Mesenchymal stem cell (in vitro differentiated cells and primary cell): ENCODE results near the gene TMEM190.

ENCODE experiments used
- DNase-seq: peaks from one replicate; pipeline ENCODE4 v3.0.0-alpha.2; 2013
- H2AFZ ChIP-seq: one replicate; pipeline ENCODE4 v1.6.1; 2013; ENCODE audit warnings: low read depth, mild to moderate bottlenecking, control low read depth, inconsistent platforms, low read length, moderate library complexity
- H2AK5ac ChIP-seq: 2 replicates; pipeline ENCODE4 v1.6.1; 2013; ENCODE audit warnings: low read length, moderate library complexity, mild to moderate bottlenecking, inconsistent platforms; ENCODE audit not compliant: severe bottlenecking
- H2BK120ac ChIP-seq: one replicate; pipeline ENCODE4 v1.6.1; 2013; ENCODE audit warnings: low read depth, mild to moderate bottlenecking, inconsistent platforms, low read length, moderate library complexity
- H2BK12ac ChIP-seq, 2 experiments: one replicate each; pipeline ENCODE4 v1.6.1; 2013; ENCODE audit warnings: inconsistent platforms in 2 of 2, low read length in 2 of 2, mild to moderate bottlenecking in 2 of 2, moderate library complexity in 2 of 2, control low read depth in 1 of 2
- H2BK15ac ChIP-seq: one replicate; pipeline ENCODE4 v1.6.1; 2013; ENCODE audit warnings: mild to moderate bottlenecking, low read depth, inconsistent platforms; ENCODE audit not compliant: poor library complexity, severe bottlenecking
- H2BK5ac ChIP-seq: 2 replicates; pipeline ENCODE4 v1.6.1; 2013; ENCODE audit warnings: low read depth, mild to moderate bottlenecking, low read length, control low read depth, inconsistent platforms; ENCODE audit not compliant: poor library complexity, severe bottlenecking
- H3K14ac ChIP-seq, 2 experiments: one replicate each; pipeline ENCODE4 v1.6.1; 2013; ENCODE audit warnings: inconsistent platforms in 2 of 2, low read length in 2 of 2, control low read depth in 1 of 2, mild to moderate bottlenecking in 1 of 2, moderate library complexity in 1 of 2
- H3K18ac ChIP-seq, 2 experiments: one replicate each; pipeline ENCODE4 v1.6.1; 2013; ENCODE audit warnings: inconsistent platforms in 2 of 2, low read length in 2 of 2, control low read depth in 1 of 2, low read depth in 1 of 2, mild to moderate bottlenecking in 1 of 2
- H3K23ac ChIP-seq, 2 experiments: one replicate each; pipeline ENCODE4 v1.6.1; 2013; ENCODE audit warnings: inconsistent platforms in 2 of 2, low read length in 2 of 2, mild to moderate bottlenecking in 2 of 2, moderate library complexity in 2 of 2, control low read depth in 1 of 2
- H3K27ac ChIP-seq: 2 replicates; pipeline ENCODE4 v1.5.1; 2013; ENCODE audit warnings: mild to moderate bottlenecking, moderate library complexity, low read length, control low read depth, inconsistent platforms; ENCODE audit not compliant: poor library complexity, severe bottlenecking
- H3K27me3 ChIP-seq, 2 experiments: 2 replicates each; pipeline versions ENCODE4 v1.6.1 to v1.7.0; 2013; ENCODE audit warnings: low read length in 2 of 2, mild to moderate bottlenecking in 2 of 2, moderate library complexity in 2 of 2, control low read depth in 1 of 2, inconsistent platforms in 1 of 2; ENCODE audit not compliant: control insufficient read depth in 1 of 2, insufficient read depth in 1 of 2
- H3K36me3 ChIP-seq, 2 experiments: 2 replicates each; pipeline versions ENCODE4 v1.6.1 to v1.7.0; 2013; ENCODE audit warnings: low read length in 2 of 2, control low read depth in 1 of 2, inconsistent platforms in 1 of 2, low read depth in 1 of 2, mild to moderate bottlenecking in 1 of 2; ENCODE audit not compliant: insufficient read depth in 2 of 2, control insufficient read depth in 1 of 2
- H3K4ac ChIP-seq, 2 experiments: one replicate each; pipeline ENCODE4 v1.6.1; 2013; ENCODE audit warnings: inconsistent platforms in 2 of 2, low read length in 2 of 2, mild to moderate bottlenecking in 2 of 2, moderate library complexity in 2 of 2, control low read depth in 1 of 2, low read depth in 1 of 2
- H3K4me1 ChIP-seq: 2 replicates; pipeline ENCODE4 v1.6.1; 2013; ENCODE audit warnings: low read depth, low read length, control low read depth; ENCODE audit not compliant: control insufficient read depth, insufficient read depth
- H3K4me2 ChIP-seq: 2 replicates; pipeline ENCODE4 v1.6.1; 2013; ENCODE audit warnings: low read length, mild to moderate bottlenecking, inconsistent platforms; ENCODE audit not compliant: poor library complexity, severe bottlenecking
- H3K4me3 ChIP-seq, 2 experiments: 2 replicates each; pipeline versions ENCODE4 v1.5.1 to v1.7.0; 2013; ENCODE audit warnings: low read length in 2 of 2, mild to moderate bottlenecking in 2 of 2, control low read depth in 1 of 2, low read depth in 1 of 2; ENCODE audit not compliant: insufficient read depth in 1 of 2
- H3K79me1 ChIP-seq: replicated peaks from 2 replicates; pipeline ENCODE4 v1.6.1; 2013; ENCODE audit warnings: mild to moderate bottlenecking, control low read depth, low read length, inconsistent platforms; ENCODE audit not compliant: poor library complexity, severe bottlenecking
- H3K9ac ChIP-seq: 2 replicates; pipeline ENCODE4 v1.7.0; 2013; ENCODE audit warnings: mild to moderate bottlenecking, low read length, moderate library complexity
- H3K9me3 ChIP-seq: 2 replicates; pipeline ENCODE4 v1.7.0; 2013; ENCODE audit warnings: mild to moderate bottlenecking, low read length; ENCODE audit not compliant: control insufficient read depth
- H4K8ac ChIP-seq: one replicate; pipeline ENCODE4 v1.6.1; 2013; ENCODE audit warnings: inconsistent platforms, mild to moderate bottlenecking, low read length, moderate library complexity
- H4K91ac ChIP-seq: one replicate; pipeline ENCODE4 v1.6.1; 2013; ENCODE audit warnings: mild to moderate bottlenecking, low read length, inconsistent platforms
- WGBS: methylation state at CpG from one replicate; pipeline ENCODE4 v1.1.7; 2013; ENCODE audit warnings: mixed read lengths; 5-methylcytosine and 5-hydroxymethylcytosine counted together

Gene TMEM190

DNA sequence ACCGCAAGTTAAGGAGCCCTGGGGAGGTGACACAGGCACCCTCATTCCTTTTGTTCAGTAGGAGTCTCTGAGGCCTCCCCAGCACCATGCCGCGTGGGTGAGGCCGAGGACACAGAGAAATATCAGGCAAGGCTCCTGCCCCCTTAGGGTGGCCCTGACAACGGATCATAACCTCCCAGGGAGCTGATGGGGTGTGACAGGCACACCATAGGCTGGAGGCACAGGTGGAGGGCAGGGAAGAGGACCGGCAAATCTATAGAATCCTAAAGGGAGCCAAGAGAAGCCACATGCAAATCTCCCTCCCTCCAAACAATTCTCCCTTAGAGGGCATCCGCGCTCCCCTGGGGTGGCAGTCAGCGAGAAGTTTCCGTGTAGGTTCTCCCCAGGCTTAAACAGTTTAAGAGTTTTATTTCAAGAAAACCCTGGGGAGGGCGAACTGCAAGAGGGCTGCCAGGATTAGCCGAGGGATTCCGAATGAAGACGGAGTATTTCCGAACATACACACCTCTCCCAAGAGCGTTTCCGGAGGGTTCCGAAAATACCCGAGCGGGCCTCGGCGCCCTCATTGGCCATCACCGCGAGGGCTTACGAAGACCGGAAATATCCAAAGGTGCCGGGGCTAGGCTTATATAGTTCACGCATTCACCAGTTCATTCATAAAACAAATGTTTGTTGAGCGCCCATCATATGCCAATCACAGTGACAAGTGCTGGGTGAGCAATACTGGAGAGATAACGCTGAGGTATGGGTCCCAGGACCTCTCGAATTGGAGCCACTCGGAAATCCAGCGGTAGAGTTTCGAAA lies 8.5 kb downstream of the TMEM190 start:
- Histone ChIP-seq H3K27ac (peak overlapping the region; percentile 97), H2AK5ac (peak overlapping the region; percentile 43), H3K14ac (peak overlapping the region in 1 of 2 experiments; percentile 44), H2BK120ac (no peak overlapping the region), H3K4ac (peak overlapping the region; percentile 27 to 89), H2BK12ac (no peak overlapping the region), H4K91ac (peak overlapping the region; percentile 5), H2BK5ac (no peak overlapping the region), H3K23ac (peak overlapping the region in 1 of 2 experiments; percentile 23), H3K9ac (peak overlapping the region; percentile 98), H4K8ac (peak overlapping the region; percentile 95), H3K4me1 (peaks cover 47% of the 10 kb centered on the region), H3K4me3 (peak overlapping the region; percentile 37 to 98), H3K4me2 (peak overlapping the region; percentile 67), H2BK15ac (no peak overlapping the region), H3K18ac (peak overlapping the region; percentile 71 to 74), H3K36me3 (peaks cover 34% of the 10 kb centered on the region in 2 experiments), H3K79me1 (peaks cover 8% of the 10 kb centered on the region), H3K27me3 (no peaks in the 10 kb centered on the region), H2AFZ (no peak overlapping the region), H3K9me3 (no peaks in the 10 kb centered on the region)
- peak; percentile 97 for DNase-seq
- WGBS, result 7% methylated on average over 32 of the region's 34 CpGs

DNA sequence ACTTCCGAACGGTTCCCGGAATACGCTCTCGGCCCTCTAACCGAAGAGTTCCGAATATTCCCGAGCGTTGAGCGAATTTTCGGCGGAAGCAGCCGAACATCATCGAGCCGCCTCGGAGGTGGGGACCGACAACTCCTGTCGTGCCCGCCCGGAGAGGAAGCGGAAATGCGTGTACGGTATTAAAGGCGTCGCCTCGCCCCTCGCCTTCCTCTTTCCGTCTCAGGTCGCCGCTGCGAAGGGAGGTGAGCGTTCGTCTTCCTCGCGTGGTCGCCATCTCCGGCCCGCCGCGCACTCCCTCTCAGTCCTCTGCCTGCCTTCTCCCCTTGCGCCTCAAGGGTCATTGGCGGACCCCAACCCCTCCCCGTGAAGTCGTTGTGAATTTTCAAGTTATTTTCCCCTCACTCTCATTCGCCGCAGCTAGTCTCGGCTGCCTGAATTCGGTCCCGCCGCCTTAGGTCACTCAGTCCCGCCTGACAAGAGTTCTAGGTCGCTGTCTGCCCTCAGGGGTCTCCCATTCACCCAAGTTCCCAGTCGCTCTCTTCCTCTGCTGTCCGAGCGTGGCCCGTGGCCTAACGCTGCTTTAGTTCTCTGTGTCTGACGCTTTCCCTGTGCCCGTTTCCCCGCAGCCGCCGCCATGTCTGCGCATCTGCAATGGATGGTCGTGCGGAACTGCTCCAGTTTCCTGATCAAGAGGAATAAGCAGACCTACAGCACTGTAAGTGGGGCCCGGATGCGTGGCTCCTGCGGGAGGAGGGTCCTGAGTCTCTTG lies 9.3 kb downstream of the TMEM190 start, which contains the start of gene RPL28:
Gene RPL28, plus strand, starts transcription at position 209 of the 769 bp plus-strand sequence. Its CDS starts 426 bp downstream, at position 635.
- peak within 1 kb of the TSS; percentile 67 to 71 for H3K18ac ChIP-seq
- H2BK120ac ChIP-seq, result peak within 1 kb of the TSS; percentile 21
- peak within 1 kb of the TSS; percentile 95 for H4K8ac ChIP-seq
- H3K14ac ChIP-seq, result peak within 1 kb of the TSS in 1 of 2 experiments; percentile 56
- no peak within 1 kb of the TSS for H2AFZ ChIP-seq
- H2BK12ac ChIP-seq, result no peak within 1 kb of the TSS
- H3K27me3 ChIP-seq, result no peaks in the 10 kb centered on the region
- peak within 1 kb of the TSS; percentile 45 for H4K91ac ChIP-seq
- under 1% methylated on average over 68 of the region's 68 CpGs for WGBS
- no peak within 1 kb of the TSS for H2AK5ac ChIP-seq
- peaks cover 53% of the 10 kb centered on the region for H3K4me1 ChIP-seq
- H3K4me2 ChIP-seq, result peak within 1 kb of the TSS; percentile 67
- peak within 1 kb of the TSS; percentile 70 to 98 for H3K4me3 ChIP-seq
- peak within 1 kb of the TSS in 1 of 2 experiments; percentile 23 for H3K23ac ChIP-seq
- DNase-seq, result peak; percentile 99
- H3K36me3 ChIP-seq, result peaks cover 40 to 42% of the 10 kb centered on the region in 2 experiments
- no peak within 1 kb of the TSS for H2BK15ac ChIP-seq
- peak within 1 kb of the TSS; percentile 52 to 89 for H3K4ac ChIP-seq
- H3K27ac ChIP-seq, result peak within 1 kb of the TSS; percentile 97
- H2BK5ac ChIP-seq, result no peak within 1 kb of the TSS
- no peaks in the 10 kb centered on the region for H3K9me3 ChIP-seq
- peak within 1 kb of the TSS; percentile 98 for H3K9ac ChIP-seq
- H3K79me1 ChIP-seq, result peaks cover 8% of the 10 kb centered on the region

DNA sequence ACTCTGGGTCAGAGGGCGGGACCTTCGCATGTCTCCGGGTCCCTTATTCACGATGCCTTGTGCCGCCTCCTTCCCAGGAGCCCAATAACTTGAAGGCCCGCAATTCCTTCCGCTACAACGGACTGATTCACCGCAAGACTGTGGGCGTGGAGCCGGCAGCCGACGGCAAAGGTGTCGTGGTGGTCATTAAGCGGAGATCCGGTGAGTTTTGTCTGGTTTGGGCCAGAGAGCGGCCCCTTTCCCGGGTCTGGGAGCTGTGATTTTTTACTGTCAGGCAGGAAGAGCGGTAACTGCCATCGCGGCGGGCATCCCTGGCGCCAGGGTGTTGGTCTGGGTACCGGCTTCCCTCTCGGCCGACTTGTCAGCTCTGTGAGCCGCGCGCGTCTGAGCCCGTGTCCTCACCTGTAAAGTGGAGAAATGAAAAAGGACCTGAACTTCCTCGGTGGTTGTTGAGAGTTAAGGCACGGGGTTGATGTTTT lies 9.9 kb downstream of the TMEM190 start:
- Histone ChIP-seq H2BK120ac (no peak overlapping the region), H3K27me3 (no peaks in the 10 kb centered on the region), H3K23ac (peak overlapping the region in 1 of 2 experiments; percentile 0), H3K4me3 (peak overlapping the region; percentile 70 to 98), H3K4ac (peak overlapping the region in 1 of 2 experiments; percentile 8), H3K4me2 (peak overlapping the region; percentile 49), H3K36me3 (peaks cover 44 to 48% of the 10 kb centered on the region in 2 experiments), H3K14ac (peak overlapping the region in 1 of 2 experiments; percentile 56), H2AK5ac (no peak overlapping the region), H4K8ac (no peak overlapping the region), H2BK15ac (no peak overlapping the region), H2BK12ac (no peak overlapping the region), H2BK5ac (no peak overlapping the region), H3K9me3 (no peaks in the 10 kb centered on the region), H3K27ac (peak overlapping the region; percentile 54), H3K4me1 (peaks cover 58% of the 10 kb centered on the region), H3K18ac (peak overlapping the region; percentile 30 to 63), H4K91ac (no peak overlapping the region), H3K79me1 (peaks cover 11% of the 10 kb centered on the region), H3K9ac (peak overlapping the region; percentile 98), H2AFZ (no peak overlapping the region)
- 5% methylated on average over 33 of the region's 33 CpGs for WGBS
- no peak for DNase-seq
